GM12801 (cell line): ENCODE measurements around the gene MTURN.

ENCODE experiments used
- TF ChIP-seq, protein P1 (sequence below): IDR thresholded peaks from one replicate; pipeline ENCODE4 v1.5.1; 2011; ENCODE audit warnings: control low read depth; ENCODE audit not compliant: insufficient read length; ENCODE audit errors: extremely low read depth

MTURN gene

DNA sequence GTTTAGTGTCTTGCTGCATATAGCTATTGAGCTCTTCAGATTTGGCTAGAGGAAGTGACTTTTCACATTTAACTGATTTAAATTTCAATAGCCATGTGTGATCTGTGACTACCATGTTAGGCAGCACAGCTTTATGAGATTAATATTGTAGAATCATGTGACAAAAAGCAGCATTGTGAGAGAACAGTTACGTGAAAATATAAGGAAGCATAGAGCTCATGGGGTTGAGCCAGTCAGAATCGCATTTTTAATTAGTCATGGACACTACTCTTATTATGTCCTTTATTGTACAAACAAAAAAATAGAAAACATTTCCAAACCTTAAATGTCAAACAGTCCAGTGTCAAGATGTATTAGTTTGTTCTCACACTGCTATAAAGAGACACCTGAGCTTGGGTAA lies 48.0 kb downstream of the MTURN start:
- TF ChIP-seq, protein P1, sequence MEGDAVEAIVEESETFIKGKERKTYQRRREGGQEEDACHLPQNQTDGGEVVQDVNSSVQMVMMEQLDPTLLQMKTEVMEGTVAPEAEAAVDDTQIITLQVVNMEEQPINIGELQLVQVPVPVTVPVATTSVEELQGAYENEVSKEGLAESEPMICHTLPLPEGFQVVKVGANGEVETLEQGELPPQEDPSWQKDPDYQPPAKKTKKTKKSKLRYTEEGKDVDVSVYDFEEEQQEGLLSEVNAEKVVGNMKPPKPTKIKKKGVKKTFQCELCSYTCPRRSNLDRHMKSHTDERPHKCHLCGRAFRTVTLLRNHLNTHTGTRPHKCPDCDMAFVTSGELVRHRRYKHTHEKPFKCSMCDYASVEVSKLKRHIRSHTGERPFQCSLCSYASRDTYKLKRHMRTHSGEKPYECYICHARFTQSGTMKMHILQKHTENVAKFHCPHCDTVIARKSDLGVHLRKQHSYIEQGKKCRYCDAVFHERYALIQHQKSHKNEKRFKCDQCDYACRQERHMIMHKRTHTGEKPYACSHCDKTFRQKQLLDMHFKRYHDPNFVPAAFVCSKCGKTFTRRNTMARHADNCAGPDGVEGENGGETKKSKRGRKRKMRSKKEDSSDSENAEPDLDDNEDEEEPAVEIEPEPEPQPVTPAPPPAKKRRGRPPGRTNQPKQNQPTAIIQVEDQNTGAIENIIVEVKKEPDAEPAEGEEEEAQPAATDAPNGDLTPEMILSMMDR, result no peak

DNA sequence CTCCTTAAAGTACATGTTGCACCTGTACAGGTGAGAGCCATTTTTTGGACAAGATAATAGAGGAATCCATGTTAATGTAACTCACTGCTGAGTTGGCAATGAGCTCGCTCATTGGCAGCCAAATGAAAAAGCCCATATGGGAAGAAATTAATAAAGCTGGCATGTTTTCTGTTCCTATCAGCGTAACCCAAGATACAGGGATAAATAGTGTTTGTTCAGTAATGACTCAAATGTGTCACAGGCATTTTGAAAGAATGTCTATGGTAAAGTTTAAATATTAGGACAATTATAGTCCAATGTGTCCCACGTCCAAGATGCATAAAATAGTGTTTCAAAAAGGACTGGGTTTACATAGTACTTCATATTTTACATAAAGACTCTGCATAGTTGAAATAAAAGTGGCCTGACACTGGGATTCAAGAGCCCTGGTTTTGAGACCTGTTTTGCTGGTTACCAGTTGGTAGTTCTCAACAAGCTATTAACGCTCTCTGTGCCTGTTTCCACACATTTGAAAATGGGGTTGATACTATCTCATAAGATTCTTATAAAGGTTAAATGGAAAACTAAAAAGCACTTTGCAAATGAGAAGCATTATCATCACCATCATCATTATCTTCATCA lies 49.1 kb downstream of the MTURN start:
- TF ChIP-seq, protein P1, result no peak

DNA sequence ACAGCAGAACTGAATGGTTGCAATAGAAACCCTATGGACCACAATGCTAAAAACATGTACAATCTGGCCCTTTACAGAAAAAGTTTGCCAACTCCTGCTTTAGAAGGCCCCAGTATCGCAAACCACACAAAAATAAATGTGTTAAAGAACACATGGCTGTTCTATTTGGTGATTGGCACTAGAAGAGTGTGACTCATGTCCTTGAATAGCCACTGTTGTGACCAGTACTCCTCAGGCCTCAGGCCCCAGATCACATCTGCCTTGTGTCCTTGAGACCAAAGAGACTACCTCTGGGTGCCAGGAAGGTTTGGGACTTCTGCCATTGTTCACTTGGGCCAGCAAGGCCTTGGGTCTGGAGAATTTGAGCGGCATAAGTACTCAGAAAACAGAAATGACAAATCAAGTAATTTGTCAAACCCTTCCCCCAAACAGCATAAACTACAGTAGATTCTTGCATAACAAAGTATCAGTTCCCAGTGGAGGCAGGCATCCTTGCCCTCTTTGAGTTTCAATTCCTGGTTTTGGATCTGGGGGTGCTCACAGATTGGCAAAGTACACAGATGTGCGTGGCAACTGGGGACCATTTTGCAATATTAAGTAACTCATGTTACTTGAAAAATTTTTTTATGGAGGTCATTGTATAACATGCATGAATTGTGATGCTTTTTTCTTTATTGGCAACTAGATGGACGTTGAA lies 50.2 kb downstream of the MTURN start:
- TF ChIP-seq, protein P1, result no peak

DNA sequence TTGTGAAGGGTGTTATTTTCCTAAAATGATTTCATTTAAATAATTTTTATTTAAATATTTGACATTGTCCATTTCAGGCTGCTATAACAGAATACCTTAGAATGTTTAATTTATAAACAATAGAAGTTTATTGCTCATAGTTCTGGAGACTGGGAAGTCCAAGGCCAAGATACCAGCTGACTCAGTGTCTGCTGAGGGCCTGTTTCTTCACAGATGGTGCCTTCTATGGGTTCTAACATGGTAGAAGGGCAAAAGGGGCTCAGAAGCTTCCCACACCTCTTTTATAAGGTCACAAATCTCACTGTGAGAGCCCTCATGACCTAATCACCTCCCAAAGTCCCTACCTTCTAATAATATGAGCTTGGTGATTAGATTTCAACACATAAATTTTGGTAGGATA lies 50.7 kb downstream of the MTURN start:
- TF ChIP-seq, protein P1, result no peak

DNA sequence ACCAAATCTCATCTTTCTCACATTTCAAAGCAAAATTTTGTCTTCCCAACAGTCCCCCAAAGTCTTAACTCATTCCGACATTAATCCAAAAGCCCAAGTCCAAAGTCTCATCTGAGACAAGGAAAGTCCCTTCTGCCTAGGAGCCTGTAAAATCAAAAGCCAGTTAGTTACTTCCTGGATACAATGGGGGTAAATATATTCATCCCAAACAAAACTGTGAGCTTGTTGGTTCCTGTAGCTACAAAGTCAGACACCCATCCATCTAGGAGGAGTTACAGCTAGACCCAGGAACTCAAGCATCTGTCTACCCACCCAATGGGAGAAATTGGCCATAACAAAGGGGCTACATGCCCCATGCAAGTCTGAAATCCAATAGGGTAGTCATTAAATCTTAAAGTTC lies 51.9 kb downstream of the MTURN start:
- TF ChIP-seq, protein P1, result no peak

DNA sequence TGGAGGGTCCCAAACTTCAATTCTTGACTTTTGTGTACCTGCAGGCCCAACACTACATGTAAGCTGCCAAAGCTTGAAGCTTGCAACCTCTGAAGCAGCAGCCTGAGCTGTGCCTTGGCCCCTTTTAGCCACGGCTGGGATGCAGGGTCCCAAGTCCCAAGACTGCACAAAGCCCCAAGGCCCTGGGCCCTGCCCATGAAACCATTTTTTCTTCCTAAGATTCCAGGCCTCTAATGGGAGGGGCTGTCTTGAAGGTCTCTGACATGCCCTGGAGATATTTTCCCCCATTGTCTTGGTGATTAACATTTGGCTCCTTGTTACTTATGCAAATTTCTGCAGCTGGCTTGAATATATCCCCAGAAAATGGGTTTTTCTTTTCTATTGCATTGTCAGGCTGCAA lies 52.7 kb downstream of the MTURN start:
- TF ChIP-seq, protein P1, result no peak

DNA sequence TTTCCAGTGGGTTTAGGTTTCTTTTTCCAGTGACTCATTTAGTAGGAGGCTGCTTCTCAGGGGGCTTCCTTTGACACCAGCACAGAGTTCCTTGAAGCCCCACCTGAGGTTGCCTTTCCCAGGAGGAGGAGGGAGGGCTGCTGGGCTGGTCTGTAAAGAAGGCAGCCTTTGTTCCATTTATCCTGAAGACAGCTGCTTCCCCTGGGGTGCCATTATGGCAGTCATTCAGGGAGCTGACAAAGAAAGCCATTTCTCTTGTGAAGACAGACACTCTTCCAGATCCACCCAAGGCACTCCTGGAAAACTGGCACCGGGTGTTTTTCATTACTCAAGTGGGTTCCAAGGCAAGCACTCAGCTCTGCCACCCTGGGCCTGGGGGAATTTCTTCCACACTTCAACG lies 54.0 kb downstream of the MTURN start:
- TF ChIP-seq, protein P1, result no peak
